Loucy (cell line): ENCODE results near the gene MGA.

Experiments used
- H2AFZ ChIP-seq: fragments of 200-600 bp; sonication (generic); 2 replicates; pipeline ENCODE4 v1.6.0; 2016; ENCODE audit warnings: antibody characterized with exemption, mild to moderate bottlenecking, low read length, moderate library complexity
- H3F3A ChIP-seq: fragments of 200-600 bp; 2 replicates; pipeline ENCODE4 v1.6.0; 2016; ENCODE audit warnings: antibody characterized with exemption, low read depth, mild to moderate bottlenecking
- H3K27me3 ChIP-seq: fragments of 200-600 bp; sonication (generic); 2 replicates; pipeline ENCODE4 v1.6.1; 2014; ENCODE audit warnings: low read length, mild to moderate bottlenecking; ENCODE audit not compliant: insufficient read depth, poor library complexity, severe bottlenecking
- H3K36me3 ChIP-seq: fragments of 200-600 bp; sonication (generic); 2 replicates; pipeline ENCODE4 v1.6.1; 2016; ENCODE audit warnings: low read length; ENCODE audit not compliant: insufficient read depth
- H3K4me1 ChIP-seq: fragments of 200-600 bp; sonication (generic); 2 replicates; pipeline ENCODE4 v1.5.1; 2014; ENCODE audit warnings: low read length, mild to moderate bottlenecking; ENCODE audit not compliant: insufficient read depth, poor library complexity, severe bottlenecking
- H3K4me2 ChIP-seq: fragments of 200-600 bp; sonication (generic); 2 replicates; pipeline ENCODE4 v1.6.0; 2014; ENCODE audit warnings: antibody characterized with exemption, low read length, low read depth, mild to moderate bottlenecking; ENCODE audit not compliant: poor library complexity, severe bottlenecking
- H3K4me3 ChIP-seq: fragments of 200-600 bp; sonication (generic); 2 replicates; pipeline ENCODE4 v1.5.1; 2014; ENCODE audit warnings: low read length, mild to moderate bottlenecking, mixed read lengths; ENCODE audit not compliant: poor library complexity, severe bottlenecking
- H3K79me2 ChIP-seq: fragments of 200-600 bp; sonication (generic); 2 replicates; pipeline ENCODE4 v1.6.1; 2014; ENCODE audit warnings: low read length; ENCODE audit not compliant: insufficient read depth
- H3K9ac ChIP-seq: fragments of 200-600 bp; sonication (generic); 2 replicates; pipeline ENCODE4 v1.6.0; 2014; ENCODE audit warnings: mild to moderate bottlenecking, low read depth, low read length, moderate library complexity; ENCODE audit not compliant: poor library complexity, severe bottlenecking
- H3K9me2 ChIP-seq: fragments of 200-600 bp; sonication (generic); replicated peaks from 2 replicates; pipeline ENCODE4 v1.6.1; 2016; ENCODE audit warnings: low read depth, low read length, mixed read lengths
- H3K9me3 ChIP-seq: fragments of 200-600 bp; sonication (generic); 2 replicates; pipeline ENCODE4 v1.6.1; 2014; ENCODE audit warnings: mild to moderate bottlenecking, antibody characterized with exemption, low read length, low read depth; ENCODE audit not compliant: insufficient read depth
- H4K20me1 ChIP-seq: fragments of 200-600 bp; sonication (generic); 2 replicates; pipeline ENCODE4 v1.6.0; 2014; ENCODE audit warnings: antibody characterized with exemption, low read length, mild to moderate bottlenecking; ENCODE audit not compliant: insufficient read depth, poor library complexity, severe bottlenecking
- EZH2phosphoT487 ChIP-seq: fragments of 200-600 bp; IDR thresholded peaks from 2 replicates; pipeline ENCODE4 v1.6.1; 2018; ENCODE audit warnings: antibody characterized with exemption, mild to moderate bottlenecking, moderate library complexity, borderline replicate concordance
- TF ChIP-seq, protein P1 (sequence below): fragments of 200-600 bp; sonication (generic); conservative IDR thresholded peaks from 2 replicates; pipeline ENCODE4 v1.5.1; 2014; ENCODE audit warnings: mild to moderate bottlenecking, antibody characterized with exemption, low read length

MGA gene

DNA sequence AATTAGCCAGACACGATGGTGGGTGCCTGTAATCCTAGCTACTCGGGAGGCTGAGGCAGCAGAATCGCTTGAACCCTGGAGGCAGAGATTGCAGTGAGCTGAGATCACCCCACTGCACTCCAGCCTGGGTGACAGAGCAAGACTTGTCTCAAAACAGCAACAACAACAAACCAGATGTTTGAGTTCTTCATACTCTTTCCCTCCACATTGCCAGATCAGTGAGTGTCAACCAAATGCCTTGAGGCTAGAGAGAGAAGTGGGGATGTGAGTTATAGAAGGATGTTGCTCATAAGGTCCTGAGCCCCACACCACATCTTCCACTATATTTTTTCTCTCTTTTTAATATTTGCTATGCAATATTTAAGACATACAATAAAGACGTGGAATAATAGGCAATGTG, 133.9 kb downstream of the MGA start:
- Histone ChIP-seq H3K9me3 (no peaks in the 10 kb centered on the region), H3K4me2 (no peak overlapping the region), H3K36me3 (no peaks in the 10 kb centered on the region), H4K20me1 (no peaks in the 10 kb centered on the region), H3K79me2 (peaks cover 49% of the 10 kb centered on the region; the same call in 1 of the 2 replicates), H3K9me2 (no peaks in the 10 kb centered on the region), H3F3A (peaks cover 5% of the 10 kb centered on the region), H3K4me3 (no peak overlapping the region), H2AFZ (no peak overlapping the region), H3K4me1 (peaks cover 76% of the 10 kb centered on the region), H3K9ac (no peak overlapping the region), H3K27me3 (no peaks in the 10 kb centered on the region)
- TF ChIP-seq, protein P1, sequence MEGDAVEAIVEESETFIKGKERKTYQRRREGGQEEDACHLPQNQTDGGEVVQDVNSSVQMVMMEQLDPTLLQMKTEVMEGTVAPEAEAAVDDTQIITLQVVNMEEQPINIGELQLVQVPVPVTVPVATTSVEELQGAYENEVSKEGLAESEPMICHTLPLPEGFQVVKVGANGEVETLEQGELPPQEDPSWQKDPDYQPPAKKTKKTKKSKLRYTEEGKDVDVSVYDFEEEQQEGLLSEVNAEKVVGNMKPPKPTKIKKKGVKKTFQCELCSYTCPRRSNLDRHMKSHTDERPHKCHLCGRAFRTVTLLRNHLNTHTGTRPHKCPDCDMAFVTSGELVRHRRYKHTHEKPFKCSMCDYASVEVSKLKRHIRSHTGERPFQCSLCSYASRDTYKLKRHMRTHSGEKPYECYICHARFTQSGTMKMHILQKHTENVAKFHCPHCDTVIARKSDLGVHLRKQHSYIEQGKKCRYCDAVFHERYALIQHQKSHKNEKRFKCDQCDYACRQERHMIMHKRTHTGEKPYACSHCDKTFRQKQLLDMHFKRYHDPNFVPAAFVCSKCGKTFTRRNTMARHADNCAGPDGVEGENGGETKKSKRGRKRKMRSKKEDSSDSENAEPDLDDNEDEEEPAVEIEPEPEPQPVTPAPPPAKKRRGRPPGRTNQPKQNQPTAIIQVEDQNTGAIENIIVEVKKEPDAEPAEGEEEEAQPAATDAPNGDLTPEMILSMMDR, result no peak
- no peak for TF ChIP-seq EZH2phosphoT487

DNA sequence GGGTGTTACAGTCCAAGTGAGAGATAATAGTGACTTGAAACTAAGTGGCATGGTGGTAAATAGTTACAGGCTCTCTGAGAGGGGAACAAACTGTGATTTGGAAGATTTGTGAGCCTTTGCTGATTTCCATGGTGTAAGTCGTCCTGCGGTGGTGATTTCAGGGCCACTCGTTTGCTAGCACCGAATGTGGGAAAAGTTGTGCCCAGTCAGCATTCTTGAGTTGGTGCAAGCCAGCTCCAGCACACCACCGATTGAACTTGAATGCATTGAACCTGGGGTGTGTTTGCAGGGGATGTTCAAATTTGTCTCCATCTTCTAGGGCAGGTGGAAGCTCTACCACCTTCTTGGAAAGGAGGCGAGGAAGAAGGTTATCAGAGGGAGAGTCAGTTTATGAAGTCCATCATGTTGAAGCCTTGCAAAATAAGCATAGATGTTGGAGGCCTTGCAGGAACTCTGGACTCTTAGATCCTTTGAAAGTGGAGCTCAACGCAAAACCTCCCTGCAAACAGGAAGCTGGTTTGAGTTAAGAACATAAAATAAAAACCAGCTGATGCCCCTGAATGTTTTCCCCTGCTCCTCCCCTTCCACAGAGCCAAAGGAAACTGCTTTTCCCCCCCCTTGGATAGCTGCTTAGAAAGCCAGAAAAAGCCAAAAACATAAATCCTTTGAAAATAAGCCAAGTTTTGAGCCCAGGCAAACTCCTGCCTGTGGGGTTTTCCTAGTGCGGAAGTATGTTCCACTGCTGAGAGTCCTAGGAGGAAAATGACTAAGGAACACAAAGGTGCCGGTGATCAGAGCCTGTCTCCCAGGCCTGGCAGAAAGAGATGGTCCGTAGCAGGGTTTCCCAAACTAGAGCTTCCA, 136.0 kb downstream of the MGA start:
- Histone ChIP-seq H3K36me3 (peaks cover 14% of the 10 kb centered on the region; the same call in 1 of the 2 replicates), H3K4me2 (peak overlapping the region; percentile 84), H3K4me3 (peak overlapping the region; percentile 58), H4K20me1 (no peaks in the 10 kb centered on the region), H3K9me2 (no peaks in the 10 kb centered on the region), H3K27me3 (no peaks in the 10 kb centered on the region), H3K9me3 (no peaks in the 10 kb centered on the region), H3K4me1 (peaks cover 60% of the 10 kb centered on the region), H3F3A (peaks cover 5% of the 10 kb centered on the region), H2AFZ (no peak overlapping the region; the same call in 1 of the 2 replicates), H3K79me2 (peaks cover 33% of the 10 kb centered on the region; the same call in 1 of the 2 replicates), H3K9ac (peak overlapping the region; percentile 63)
- TF ChIP-seq, protein P1, result no peak
- TF ChIP-seq EZH2phosphoT487, result no peak

DNA sequence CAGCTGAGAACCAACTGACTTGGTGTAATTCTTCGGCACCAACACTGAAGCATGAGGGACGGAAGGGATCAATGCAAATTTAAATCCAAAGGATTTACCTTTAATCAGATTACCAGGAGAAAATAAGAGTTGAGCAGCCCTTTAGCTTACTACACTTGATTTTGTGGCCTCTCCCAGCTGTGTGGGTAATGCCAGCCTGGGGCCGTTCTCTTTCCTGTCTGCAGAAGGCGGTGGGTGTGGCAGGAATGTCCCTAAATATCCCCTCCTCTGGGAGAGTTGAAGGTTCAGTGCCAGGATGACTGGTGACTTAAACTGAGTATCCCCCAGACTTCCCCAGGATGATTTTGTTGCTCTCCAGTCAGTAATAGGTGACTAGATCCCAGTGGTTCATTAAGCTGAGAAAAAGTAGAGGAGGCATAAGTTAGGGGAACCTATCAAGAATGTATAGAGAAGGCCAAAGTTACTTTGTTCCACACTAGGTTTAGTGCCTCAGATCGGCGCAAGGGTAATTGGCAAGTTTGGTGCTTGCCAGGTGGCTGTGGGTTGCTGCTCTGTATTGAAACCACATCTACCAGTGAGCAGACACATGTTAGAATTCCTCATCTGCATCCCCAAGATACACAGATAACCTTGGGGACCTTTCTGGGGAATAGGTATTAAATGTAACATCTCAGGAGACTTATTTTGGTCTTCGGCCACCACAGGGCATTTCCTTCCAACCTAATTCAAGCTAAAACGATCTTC, 137.2 kb downstream of the MGA start:
- Histone ChIP-seq H4K20me1 (no peaks in the 10 kb centered on the region), H3K9ac (peak overlapping the region; percentile 63), H3K9me3 (no peaks in the 10 kb centered on the region), H3K4me1 (peaks cover 48% of the 10 kb centered on the region), H3K27me3 (no peaks in the 10 kb centered on the region), H2AFZ (no peak overlapping the region), H3K4me3 (no peak overlapping the region), H3K36me3 (peaks cover 26% of the 10 kb centered on the region; the same call in 1 of the 2 replicates), H3F3A (peaks cover 5% of the 10 kb centered on the region), H3K4me2 (peak overlapping the region; percentile 84), H3K79me2 (peaks cover 28% of the 10 kb centered on the region; the same call in 1 of the 2 replicates), H3K9me2 (no peaks in the 10 kb centered on the region)
- TF ChIP-seq, protein P1, result no peak
- TF ChIP-seq EZH2phosphoT487, result no peak
